Lower leg skin (tissue), 4 donors: ENCODE results near the gene LRFN2. TPM values are rescaled to one million over a fixed set of nuclear protein-coding genes. Genes with fewer than 3 reads are reported as not detected.

Experiments
- DNase-seq, 2 donors: peaks; one replicate each; pipeline ENCODE4 v3.0.0-alpha.2; 2019; ENCODE audit warnings: low spot score in 2 of 2
- H3K4me3 ChIP-seq: fragments of 200-600 bp; sonication (generic); 2 replicates; pipeline ENCODE4 v1.5.1; 2017; ENCODE audit warnings: mild to moderate bottlenecking, low read depth; ENCODE audit not compliant: poor library complexity, severe bottlenecking
- CTCF ChIP-seq, 3 donors: fragments of 450-650 bp; IDR thresholded peaks; one replicate each; pipeline ENCODE4 v1.5.1; 2016; ENCODE audit warnings: antibody characterized with exemption in 3 of 3, mild to moderate bottlenecking in 3 of 3, moderate library complexity in 2 of 3
- POLR2A ChIP-seq, 2 donors: fragments of 450-650 bp; IDR thresholded peaks; one replicate each; pipeline ENCODE4 v1.6.1; 2016 to 2017; ENCODE audit warnings: antibody characterized with exemption in 2 of 2, mild to moderate bottlenecking in 1 of 2, moderate library complexity in 1 of 2
- WGBS, 2 donors: methylation state at CpG; one replicate each; pipeline ENCODE4 v1.1.5; 2018; 5-methylcytosine and 5-hydroxymethylcytosine counted together
- intact Hi-C: fragments of 100-400 bp; cut with DNase I; formaldehyde crosslinking; loops from one replicate; pipeline ENCODE4 v1.15.0; 2023; ENCODE audit warnings: low total_unique reads
- total RNA-seq, 4 donors: library from RNA; depleted of rRNA; stranded (reverse); fragments of >200 nt; gene quantifications; one replicate each; pipeline ENCODE4 v1.1.0, GENCODE V29; 2016

LRFN2 gene
- total RNA-seq, 4 donors from 2014 or later = 0.10 TPM; not detected in 3

- intact Hi-C loops = no loop called here
- 83 to 90% methylated on average over 2 of the region's 2 CpGs for WGBS, 2 donors
- TF ChIP-seq CTCF (IDR thresholded peaks at IDR 0.05) (no peak), POLR2A (IDR thresholded peaks at IDR 0.05) (no peak)
- no peak for DNase-seq
- H3K4me3 ChIP-seq = no peak overlapping the region
Measured at GRCh38 chr6:40543776-40544175, 43.4 kb downstream of the LRFN2 start.

- no peak for DNase-seq
- WGBS, 2 donors = 38 to 52% methylated on average over 5 of the region's 5 CpGs
- TF ChIP-seq POLR2A (IDR thresholded peaks at IDR 0.05) (no peak), CTCF (IDR thresholded peaks at IDR 0.05) (no peak)
- intact Hi-C loops = no loop called here
- no peak overlapping the region for H3K4me3 ChIP-seq
Measured at GRCh38 chr6:40543146-40543545, 44.0 kb downstream of the LRFN2 start.

DNA sequence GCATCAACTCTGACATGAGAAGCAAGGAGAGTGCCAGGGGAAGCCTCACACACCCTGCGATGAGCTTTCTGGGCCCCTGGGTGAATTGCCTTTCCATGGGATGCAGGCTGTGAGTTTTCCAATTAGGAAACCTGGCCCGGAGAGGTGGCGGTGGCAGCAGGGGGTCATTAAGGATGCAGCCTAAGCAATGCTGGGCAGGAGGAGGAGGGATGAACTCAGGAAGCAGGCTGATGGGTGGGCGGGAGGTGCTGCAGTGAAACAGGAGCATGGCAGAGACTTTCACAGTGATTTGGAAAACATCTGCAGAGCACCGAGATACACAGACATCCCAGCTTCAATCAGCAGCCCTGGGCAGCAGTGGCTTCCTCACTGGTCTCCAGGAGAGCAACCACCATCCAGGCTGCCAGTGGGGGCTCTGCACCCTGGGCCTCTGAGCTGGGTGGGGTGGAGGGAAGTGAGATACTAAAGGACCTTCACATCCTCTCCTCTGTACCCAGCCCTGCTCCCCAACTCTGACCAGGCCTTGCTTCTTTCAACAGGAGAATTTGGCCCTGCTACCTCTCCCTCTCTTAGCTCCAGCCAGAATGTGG lies 44.9 kb downstream of the LRFN2 start:
- H3K4me3 ChIP-seq = no peak overlapping the region
- 44 to 55% methylated on average over 5 of the region's 5 CpGs for WGBS, 2 donors
- DNase-seq = no peak
- intact Hi-C loops = no loop called here
- TF ChIP-seq POLR2A (IDR thresholded peaks at IDR 0.05) (no peak), CTCF (IDR thresholded peaks at IDR 0.05) (no peak)

GRCh38 chr6:40541556-40542174 lies 45.5 kb downstream of the LRFN2 start:
- no peak for DNase-seq
- TF ChIP-seq POLR2A (IDR thresholded peaks at IDR 0.05) = no peak
- TF ChIP-seq CTCF (IDR thresholded peaks at IDR 0.05) = no peak
- WGBS, 2 donors = 37 to 57% methylated on average over 8 to 9 of the region's 9 CpGs
- intact Hi-C loops = no loop called here
- no peak overlapping the region for H3K4me3 ChIP-seq

DNA sequence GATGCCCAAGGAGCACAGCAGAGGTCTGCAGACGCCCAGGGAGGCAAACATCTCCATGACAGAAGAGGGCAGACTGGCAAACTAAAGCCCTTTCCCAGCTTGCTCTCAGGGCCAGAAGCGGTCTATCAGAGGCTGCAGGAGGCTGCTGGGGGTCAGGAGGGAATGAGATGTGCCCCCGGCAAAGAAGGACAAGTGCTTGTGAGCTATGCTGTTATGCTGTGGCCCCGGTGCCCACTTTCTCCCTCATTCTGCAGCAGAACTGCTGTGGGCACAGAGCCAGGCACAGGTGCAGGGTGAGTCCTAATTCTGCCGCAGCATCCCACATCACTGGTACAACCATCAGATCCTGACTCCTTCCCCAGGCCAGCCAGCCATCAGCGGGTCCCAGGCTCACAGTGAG lies 46.4 kb downstream of the LRFN2 start:
- intact Hi-C loops = no loop called here

More for the DNA sequence above, 46.4 kb downstream of the LRFN2 start:
- no peak overlapping the region for H3K4me3 ChIP-seq
- TF ChIP-seq CTCF (IDR thresholded peaks at IDR 0.05) (no peak), POLR2A (IDR thresholded peaks at IDR 0.05) (no peak)
- no peak for DNase-seq
- 88 to 96% methylated on average over 6 of the region's 6 CpGs for WGBS, 2 donors
